IPS DF 4.7 (cell line): ENCODE data around the gene AATK.

Experiments
- DNase-seq: peaks from one replicate; pipeline ENCODE4 v3.0.0-alpha.2; 2013; ENCODE audit warnings: low spot score; ENCODE audit errors: extremely low read depth

Gene AATK

DNA sequence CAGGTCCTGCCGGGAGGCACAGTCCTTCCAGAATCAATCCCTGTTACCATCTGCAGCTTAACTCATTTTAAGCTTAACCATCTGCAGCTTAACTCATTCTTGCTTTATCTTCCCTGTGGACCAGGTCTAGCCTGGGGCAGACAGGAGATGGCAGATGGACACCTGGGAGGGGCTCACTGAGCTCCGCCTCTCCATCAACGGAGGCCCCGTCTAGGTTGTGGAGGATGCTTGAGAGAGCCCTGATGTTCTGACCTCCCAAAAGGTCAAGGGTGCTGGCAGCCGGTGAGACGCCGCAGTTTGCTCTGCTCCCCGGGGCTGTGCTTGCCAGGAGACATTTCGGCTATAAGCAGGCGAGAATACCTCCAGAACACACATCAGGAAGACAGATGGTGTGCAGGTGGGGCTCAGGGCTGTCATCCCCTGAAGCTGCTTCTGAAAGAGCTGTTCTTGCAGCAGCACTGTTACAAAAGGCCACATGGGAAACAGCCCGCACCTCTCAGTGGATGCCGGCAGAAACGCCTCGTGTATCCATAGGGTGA, 89.8 kb downstream of the AATK start:
- DNase-seq = no peak

GRCh38 chr17:81075307-81075706, 90.7 kb downstream of the AATK start:
- no peak for DNase-seq

GRCh38 chr17:81074875-81075274, 91.1 kb downstream of the AATK start:
- no peak for DNase-seq

DNA sequence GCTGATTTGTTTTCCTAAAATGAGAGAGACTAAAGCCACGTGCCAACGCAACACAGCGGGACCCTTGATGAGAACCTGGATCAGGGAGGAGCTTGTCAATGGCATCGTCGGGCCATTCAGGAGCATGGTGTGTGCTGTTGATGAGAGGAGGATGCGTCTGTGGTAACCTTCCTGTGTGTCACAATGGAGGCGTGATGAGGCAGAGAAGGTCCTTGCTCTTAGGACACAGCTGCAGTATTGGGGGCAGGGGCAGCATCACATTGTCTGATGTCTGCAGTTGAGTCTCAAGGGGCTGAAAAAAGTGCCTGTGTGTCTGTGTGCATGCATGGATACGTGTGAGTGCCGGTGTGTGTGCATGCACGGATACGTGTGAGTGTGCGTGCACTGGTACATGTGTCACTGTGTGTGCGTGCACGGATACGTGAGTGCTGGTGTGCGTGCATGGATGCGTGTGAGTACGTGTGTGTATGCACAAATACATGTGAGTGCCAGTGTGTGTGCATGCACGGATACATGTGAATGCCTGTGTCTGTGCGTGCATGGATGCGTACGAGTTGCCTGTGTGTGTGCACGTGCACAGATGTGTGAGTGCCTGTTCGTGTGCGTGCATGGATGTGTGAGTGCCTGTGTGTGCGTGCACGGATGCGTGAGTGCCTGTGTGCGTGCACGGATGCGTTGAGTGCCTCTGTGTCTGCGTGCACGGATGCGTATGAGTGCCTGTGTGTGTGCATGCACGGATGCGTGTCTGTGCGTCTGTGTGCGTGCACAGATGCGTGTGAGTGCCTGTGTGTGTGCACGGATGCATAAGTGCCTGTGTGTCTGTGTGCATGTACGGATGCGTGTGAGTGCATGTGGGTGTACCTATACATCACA, 91.8 kb downstream of the AATK start:
- no peak for DNase-seq

- DNase-seq = no peak
Observed at GRCh38 chr17:81071761-81072741, 94.0 kb downstream of the AATK start.

DNA sequence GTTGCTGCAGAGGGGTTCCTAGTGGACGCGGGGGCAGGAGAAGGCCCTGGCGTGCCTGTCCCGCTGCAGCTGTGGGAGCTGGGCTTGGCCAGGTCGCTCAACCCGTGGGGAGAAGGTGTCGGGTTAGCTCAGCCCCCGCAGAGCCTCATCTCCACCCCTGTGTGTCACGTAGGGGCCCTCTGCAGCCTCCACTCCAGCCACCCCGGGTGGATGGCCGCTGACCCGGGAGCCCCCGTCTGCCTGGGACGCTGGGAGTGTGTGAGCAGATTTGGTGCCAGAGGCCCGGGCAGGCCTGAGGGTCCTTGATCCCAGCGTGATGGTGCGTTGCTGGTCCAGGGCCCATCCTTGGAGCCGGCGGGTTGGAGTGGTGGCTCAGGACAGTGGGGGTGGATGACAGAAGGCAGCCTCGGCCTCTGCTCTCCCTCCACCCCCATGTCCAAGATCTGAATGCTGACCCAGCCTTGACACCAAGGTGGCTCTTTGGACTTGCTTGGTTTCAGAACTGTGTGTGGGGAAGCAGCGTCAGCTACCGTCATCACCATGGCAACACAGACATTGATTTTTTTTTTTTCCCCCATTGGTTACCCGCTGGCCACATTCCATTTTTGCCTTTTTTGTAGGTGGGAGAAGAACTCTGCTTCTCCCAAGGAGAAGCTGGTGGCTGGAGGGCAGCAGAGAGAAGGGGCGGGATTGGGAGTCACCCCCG, 95.3 kb downstream of the AATK start:
- no peak for DNase-seq

- no peak for DNase-seq
Observed at GRCh38 chr17:81069135-81069645, 96.8 kb downstream of the AATK start.

DNA sequence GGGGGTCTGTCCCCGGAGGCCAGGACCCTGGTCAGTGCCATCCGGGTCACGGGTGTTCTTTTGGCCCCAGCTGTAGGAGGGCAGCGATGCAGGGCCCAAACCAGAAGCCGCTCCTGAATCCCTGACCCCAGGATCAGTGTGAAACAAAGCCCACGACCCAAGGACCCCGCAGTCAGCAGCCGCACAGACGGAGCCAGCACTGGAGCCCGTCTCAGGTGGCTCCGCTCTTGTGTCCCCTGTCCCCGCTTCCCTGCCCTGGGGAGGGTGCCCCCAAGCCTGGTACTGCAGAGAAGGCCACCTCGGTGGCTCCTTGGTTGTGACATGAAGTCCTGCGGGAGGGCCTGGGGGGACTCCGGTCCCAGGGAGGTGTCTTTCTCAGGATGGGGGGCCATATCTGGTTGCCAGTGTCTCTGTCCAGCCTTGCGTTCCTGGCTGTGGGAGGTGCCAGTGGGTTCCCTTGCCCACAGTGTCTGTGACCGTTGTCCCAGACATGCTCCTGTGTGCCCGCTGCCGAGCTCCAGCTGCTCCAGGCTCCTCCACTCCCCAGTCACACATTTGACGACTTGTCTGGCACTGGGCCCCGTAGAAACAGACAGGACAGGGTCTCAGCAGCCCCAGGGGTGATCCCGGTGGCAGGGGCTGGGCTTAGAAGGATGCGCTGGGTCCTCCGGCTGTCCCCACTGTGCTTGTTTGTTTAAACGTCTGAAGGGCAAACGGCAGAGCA, 97.4 kb downstream of the AATK start:
- DNase-seq = no peak

- DNase-seq = no peak
Observed at GRCh38 chr17:81067391-81067811, 98.6 kb downstream of the AATK start.
